A673 (cell line): ENCODE data around the gene KIF4B.
A peak's percentile ranks its signal among the peaks of the same experiment; 100 is the strongest.

Experiments used
- EZH2 ChIP-seq: fragments of 200-600 bp; sonication (generic); IDR thresholded peaks from 2 replicates; pipeline ENCODE4 v1.6.1; 2017; ENCODE audit warnings: borderline replicate concordance, low read depth, mild to moderate bottlenecking, mixed read lengths, antibody characterized with exemption, low read length; ENCODE audit not compliant: poor library complexity, severe bottlenecking
- TF ChIP-seq, protein P1 (sequence below): fragments of 300-800, 200-600 bp; sonication (generic); conservative IDR thresholded peaks from 2 replicates; pipeline ENCODE4 v1.5.1; 2017; ENCODE audit warnings: low read depth, mild to moderate bottlenecking, antibody characterized with exemption, low read length, moderate library complexity, mixed read lengths

DNA sequence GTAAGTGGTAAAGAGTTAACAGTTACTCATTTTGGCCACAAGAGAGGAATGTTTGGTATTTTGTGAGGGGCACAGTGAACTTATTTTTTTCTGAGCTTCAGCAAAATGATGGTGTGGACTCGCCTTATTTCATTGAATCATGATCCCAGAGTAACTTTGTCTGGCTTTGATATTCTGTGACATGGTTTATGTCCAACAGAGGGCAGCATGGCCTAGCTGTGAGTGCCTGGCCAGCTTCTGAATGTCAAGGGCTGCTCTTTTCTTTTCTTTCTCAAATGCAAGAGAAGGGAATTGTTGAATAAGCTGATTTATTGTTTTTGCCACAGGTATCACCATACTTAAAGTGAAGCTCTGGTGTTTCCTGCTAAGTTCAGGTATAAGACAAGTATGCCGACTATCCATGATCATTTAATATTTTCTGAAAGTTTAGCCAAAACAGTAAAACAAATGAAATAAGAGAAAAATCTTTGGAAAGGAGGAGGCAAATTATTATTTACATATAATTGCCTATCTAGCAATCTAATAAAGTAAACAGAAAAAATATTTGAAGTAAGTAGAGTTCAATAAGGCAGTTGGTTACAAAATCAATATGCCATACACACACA lies 41.0 kb upstream of the KIF4B start:
- TF ChIP-seq, protein P1, sequence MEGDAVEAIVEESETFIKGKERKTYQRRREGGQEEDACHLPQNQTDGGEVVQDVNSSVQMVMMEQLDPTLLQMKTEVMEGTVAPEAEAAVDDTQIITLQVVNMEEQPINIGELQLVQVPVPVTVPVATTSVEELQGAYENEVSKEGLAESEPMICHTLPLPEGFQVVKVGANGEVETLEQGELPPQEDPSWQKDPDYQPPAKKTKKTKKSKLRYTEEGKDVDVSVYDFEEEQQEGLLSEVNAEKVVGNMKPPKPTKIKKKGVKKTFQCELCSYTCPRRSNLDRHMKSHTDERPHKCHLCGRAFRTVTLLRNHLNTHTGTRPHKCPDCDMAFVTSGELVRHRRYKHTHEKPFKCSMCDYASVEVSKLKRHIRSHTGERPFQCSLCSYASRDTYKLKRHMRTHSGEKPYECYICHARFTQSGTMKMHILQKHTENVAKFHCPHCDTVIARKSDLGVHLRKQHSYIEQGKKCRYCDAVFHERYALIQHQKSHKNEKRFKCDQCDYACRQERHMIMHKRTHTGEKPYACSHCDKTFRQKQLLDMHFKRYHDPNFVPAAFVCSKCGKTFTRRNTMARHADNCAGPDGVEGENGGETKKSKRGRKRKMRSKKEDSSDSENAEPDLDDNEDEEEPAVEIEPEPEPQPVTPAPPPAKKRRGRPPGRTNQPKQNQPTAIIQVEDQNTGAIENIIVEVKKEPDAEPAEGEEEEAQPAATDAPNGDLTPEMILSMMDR, result peak; percentile 70
- no peak for TF ChIP-seq EZH2
